OCI-LY7 (cell line): ENCODE measurements around the gene ALDH3A1.

Source experiments
- CTCF ChIP-seq: fragments of 200-600 bp; sonication (generic); conservative IDR thresholded peaks from 2 replicates; pipeline ENCODE4 v1.5.1; 2014; ENCODE audit warnings: mild to moderate bottlenecking, antibody characterized with exemption, low read length, moderate library complexity, mixed read lengths
- EZH2phosphoT487 ChIP-seq: fragments of 200-600 bp; sonication (generic); IDR thresholded peaks from 2 replicates; pipeline ENCODE4 v1.6.1; 2018; ENCODE audit warnings: low read depth, borderline replicate concordance, mild to moderate bottlenecking, mixed run types, antibody characterized with exemption, low read length, moderate library complexity, mixed read lengths

GRCh38 chr17:19705771-19706770, 42.0 kb downstream of the ALDH3A1 start:
- TF ChIP-seq CTCF (no peak), EZH2phosphoT487 (no peak)
